Tibial nerve (tissue), 4 donors: ENCODE measurements around the gene NXPH4.

Experiments used
- EP300 ChIP-seq, 2 donors: sonication (generic); formaldehyde crosslinking; IDR thresholded peaks; one replicate each; pipeline ENCODE4 v1.6.1; 2017; ENCODE audit warnings: antibody characterized with exemption in 2 of 2, mild to moderate bottlenecking in 1 of 2
- TF ChIP-seq, protein P1 (sequence below), 5 experiments: fragments of 200-600 bp in 3 of 5; fragments of 450-650 bp in 2 of 5; sonication (generic) in 3 of 5; IDR thresholded peaks; one replicate each; pipeline ENCODE4 v1.5.1; 2016 to 2019; ENCODE audit warnings: antibody characterized with exemption in 5 of 5, mild to moderate bottlenecking in 3 of 5, moderate library complexity in 2 of 5

- TF ChIP-seq EP300 (IDR thresholded peaks at IDR 0.05) = no peak
- TF ChIP-seq, protein P1, sequence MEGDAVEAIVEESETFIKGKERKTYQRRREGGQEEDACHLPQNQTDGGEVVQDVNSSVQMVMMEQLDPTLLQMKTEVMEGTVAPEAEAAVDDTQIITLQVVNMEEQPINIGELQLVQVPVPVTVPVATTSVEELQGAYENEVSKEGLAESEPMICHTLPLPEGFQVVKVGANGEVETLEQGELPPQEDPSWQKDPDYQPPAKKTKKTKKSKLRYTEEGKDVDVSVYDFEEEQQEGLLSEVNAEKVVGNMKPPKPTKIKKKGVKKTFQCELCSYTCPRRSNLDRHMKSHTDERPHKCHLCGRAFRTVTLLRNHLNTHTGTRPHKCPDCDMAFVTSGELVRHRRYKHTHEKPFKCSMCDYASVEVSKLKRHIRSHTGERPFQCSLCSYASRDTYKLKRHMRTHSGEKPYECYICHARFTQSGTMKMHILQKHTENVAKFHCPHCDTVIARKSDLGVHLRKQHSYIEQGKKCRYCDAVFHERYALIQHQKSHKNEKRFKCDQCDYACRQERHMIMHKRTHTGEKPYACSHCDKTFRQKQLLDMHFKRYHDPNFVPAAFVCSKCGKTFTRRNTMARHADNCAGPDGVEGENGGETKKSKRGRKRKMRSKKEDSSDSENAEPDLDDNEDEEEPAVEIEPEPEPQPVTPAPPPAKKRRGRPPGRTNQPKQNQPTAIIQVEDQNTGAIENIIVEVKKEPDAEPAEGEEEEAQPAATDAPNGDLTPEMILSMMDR (IDR thresholded peaks at IDR 0.05) = no peak
Measured at GRCh38 chr12:57195611-57196371, 20.8 kb upstream of the NXPH4 start.
